HL-60 (cell line): ENCODE results near the gene OGFOD3.

Experiments
- GABPA ChIP-seq: IDR thresholded peaks from 2 replicates; pipeline ENCODE4 v1.6.1; 2012; ENCODE audit warnings: low read depth
- POLR2AphosphoS5 ChIP-seq: IDR thresholded peaks from 2 replicates; pipeline ENCODE4 v1.6.1; 2012; ENCODE audit warnings: low read depth
- REST ChIP-seq: IDR thresholded peaks from 2 replicates; pipeline ENCODE4 v1.6.1; 2012; ENCODE audit warnings: low read depth; ENCODE audit not compliant: insufficient replicate concordance
- SPI1 ChIP-seq: IDR thresholded peaks from 2 replicates; pipeline ENCODE4 v1.6.1; 2012; ENCODE audit warnings: low read depth, mild to moderate bottlenecking, borderline replicate concordance
- TF ChIP-seq, protein P1 (sequence below): IDR thresholded peaks from one replicate; pipeline ENCODE4 v1.5.1; 2011; ENCODE audit warnings: low read length, control low read depth, inconsistent platforms; ENCODE audit not compliant: insufficient read depth

GRCh38 chr17:82438401-82439193 is 20.2 kb upstream of the OGFOD3 start:
- TF ChIP-seq, protein P1, sequence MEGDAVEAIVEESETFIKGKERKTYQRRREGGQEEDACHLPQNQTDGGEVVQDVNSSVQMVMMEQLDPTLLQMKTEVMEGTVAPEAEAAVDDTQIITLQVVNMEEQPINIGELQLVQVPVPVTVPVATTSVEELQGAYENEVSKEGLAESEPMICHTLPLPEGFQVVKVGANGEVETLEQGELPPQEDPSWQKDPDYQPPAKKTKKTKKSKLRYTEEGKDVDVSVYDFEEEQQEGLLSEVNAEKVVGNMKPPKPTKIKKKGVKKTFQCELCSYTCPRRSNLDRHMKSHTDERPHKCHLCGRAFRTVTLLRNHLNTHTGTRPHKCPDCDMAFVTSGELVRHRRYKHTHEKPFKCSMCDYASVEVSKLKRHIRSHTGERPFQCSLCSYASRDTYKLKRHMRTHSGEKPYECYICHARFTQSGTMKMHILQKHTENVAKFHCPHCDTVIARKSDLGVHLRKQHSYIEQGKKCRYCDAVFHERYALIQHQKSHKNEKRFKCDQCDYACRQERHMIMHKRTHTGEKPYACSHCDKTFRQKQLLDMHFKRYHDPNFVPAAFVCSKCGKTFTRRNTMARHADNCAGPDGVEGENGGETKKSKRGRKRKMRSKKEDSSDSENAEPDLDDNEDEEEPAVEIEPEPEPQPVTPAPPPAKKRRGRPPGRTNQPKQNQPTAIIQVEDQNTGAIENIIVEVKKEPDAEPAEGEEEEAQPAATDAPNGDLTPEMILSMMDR: no peak
- no peak for TF ChIP-seq POLR2AphosphoS5
- TF ChIP-seq GABPA: no peak
- TF ChIP-seq REST: no peak
- TF ChIP-seq SPI1: no peak
